ENCODE data around the gene PPP1R16B. TPM values are rescaled to one million over a fixed set of nuclear protein-coding genes. Genes with fewer than 3 reads are reported as not detected.

The PPP1R16B gene
- total RNA-seq, 1 experiment from 2014 or later, result 0.15 TPM

DNA sequence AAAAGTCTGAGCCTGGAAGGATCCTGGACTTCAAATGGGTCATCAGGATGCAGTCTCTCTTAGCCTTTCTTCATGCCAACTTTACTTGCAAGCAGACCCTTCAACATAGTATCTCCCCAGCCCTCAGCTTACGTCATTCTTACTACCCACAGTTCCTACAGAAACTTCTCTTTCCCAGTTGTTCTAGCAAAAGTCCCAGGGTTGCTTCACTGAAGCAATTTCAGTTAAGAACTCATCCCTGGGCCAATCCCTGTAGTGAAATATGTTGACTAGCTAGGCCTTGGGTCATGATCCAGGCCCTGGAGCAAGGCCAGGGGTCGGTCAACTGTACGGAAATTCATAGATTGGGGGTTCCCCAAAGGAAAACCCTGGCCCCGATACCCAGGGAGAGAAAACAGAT lies 112.2 kb downstream of the PPP1R16B start:
- Histone ChIP-seq H3K27me3 (ENCODE audit: low read length) (no peaks in the 10 kb centered on the region), H3K9me2 (replicated peaks; ENCODE audit: insufficient read depth, low read length) (no peaks in the 10 kb centered on the region), H3K27ac (ENCODE audit: low read length) (no peak overlapping the region), H3K4me2 (ENCODE audit: low read depth, low read length, poor library complexity, severe bottlenecking) (no peak overlapping the region), H2AFZ (ENCODE audit: low read length) (no peak overlapping the region), H3K9me3 (ENCODE audit: low read length) (no peaks in the 10 kb centered on the region), H3K9ac (ENCODE audit: low read length) (no peak overlapping the region), H3K4me1 (ENCODE audit: low read length) (no peaks in the 10 kb centered on the region), H4K20me1 (ENCODE audit: insufficient read depth, low read depth, low read length) (no peaks in the 10 kb centered on the region; the same call in 1 of the 2 replicates), H3K36me3 (ENCODE audit: insufficient read depth, low read length) (no peaks in the 10 kb centered on the region), H3K79me2 (ENCODE audit: low read length) (no peaks in the 10 kb centered on the region), H3K4me3 (ENCODE audit: low read length) (no peak overlapping the region)
- no peak for DNase-seq

DNA sequence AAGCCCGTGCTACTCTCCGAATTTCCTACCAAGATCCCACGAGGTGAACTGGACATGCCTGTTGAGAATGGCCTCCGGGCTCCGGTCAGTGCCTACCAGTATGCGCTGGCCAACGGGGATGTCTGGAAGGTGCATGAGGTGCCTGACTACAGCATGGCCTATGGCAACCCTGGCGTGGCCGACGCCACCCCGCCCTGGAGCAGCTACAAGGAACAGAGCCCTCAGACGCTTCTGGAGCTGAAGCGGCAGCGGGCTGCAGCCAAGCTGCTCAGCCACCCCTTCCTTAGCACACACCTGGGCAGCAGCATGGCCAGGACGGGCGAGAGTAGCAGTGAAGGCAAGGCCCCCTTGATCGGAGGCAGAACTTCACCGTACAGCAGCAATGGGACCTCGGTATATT lies 112.7 kb downstream of the PPP1R16B start:
- Histone ChIP-seq H3K36me3 (ENCODE audit: insufficient read depth, low read length) (no peaks in the 10 kb centered on the region), H2AFZ (ENCODE audit: low read length) (no peak overlapping the region), H3K27me3 (ENCODE audit: low read length) (no peaks in the 10 kb centered on the region), H3K9me2 (replicated peaks; ENCODE audit: insufficient read depth, low read length) (no peaks in the 10 kb centered on the region), H3K9ac (ENCODE audit: low read length) (no peak overlapping the region), H3K9me3 (ENCODE audit: low read length) (no peaks in the 10 kb centered on the region), H4K20me1 (ENCODE audit: insufficient read depth, low read depth, low read length) (no peaks in the 10 kb centered on the region; the same call in 1 of the 2 replicates), H3K4me3 (ENCODE audit: low read length) (no peak overlapping the region), H3K27ac (ENCODE audit: low read length) (no peak overlapping the region), H3K4me1 (ENCODE audit: low read length) (no peaks in the 10 kb centered on the region), H3K79me2 (ENCODE audit: low read length) (no peaks in the 10 kb centered on the region), H3K4me2 (ENCODE audit: low read depth, low read length, poor library complexity, severe bottlenecking) (no peak overlapping the region)
- no peak for DNase-seq

DNA sequence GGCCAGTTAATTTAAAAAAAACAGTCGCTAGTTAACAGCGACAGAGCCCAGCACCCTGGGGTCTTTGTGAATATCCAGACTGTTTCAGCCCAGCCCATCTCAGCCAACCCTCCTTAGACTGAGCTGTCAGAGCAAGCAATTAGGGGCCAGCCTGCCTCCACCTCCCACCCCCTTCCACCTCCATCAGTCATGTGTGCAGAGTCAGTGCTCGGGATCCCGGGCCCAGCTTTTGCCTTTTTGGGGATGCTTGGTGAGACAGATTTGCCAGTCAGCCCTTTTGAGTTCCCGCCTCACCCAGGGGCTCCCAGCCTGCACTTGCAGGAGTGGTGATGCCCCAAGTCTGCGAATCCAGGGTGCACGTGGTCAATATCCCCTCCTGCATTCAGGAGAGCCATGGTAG lies 114.2 kb downstream of the PPP1R16B start:
- Histone ChIP-seq H3K4me1 (ENCODE audit: low read length) (no peaks in the 10 kb centered on the region), H3K27me3 (ENCODE audit: low read length) (no peaks in the 10 kb centered on the region), H3K9me2 (replicated peaks; ENCODE audit: insufficient read depth, low read length) (no peaks in the 10 kb centered on the region), H4K20me1 (ENCODE audit: insufficient read depth, low read depth, low read length) (no peaks in the 10 kb centered on the region; the same call in 1 of the 2 replicates), H2AFZ (ENCODE audit: low read length) (no peak overlapping the region), H3K4me3 (ENCODE audit: low read length) (no peak overlapping the region), H3K79me2 (ENCODE audit: low read length) (no peaks in the 10 kb centered on the region), H3K9me3 (ENCODE audit: low read length) (no peaks in the 10 kb centered on the region), H3K4me2 (ENCODE audit: low read depth, low read length, poor library complexity, severe bottlenecking) (no peak overlapping the region), H3K9ac (ENCODE audit: low read length) (no peak overlapping the region), H3K27ac (ENCODE audit: low read length) (no peak overlapping the region), H3K36me3 (ENCODE audit: insufficient read depth, low read length) (no peaks in the 10 kb centered on the region)
- no peak for DNase-seq

DNA sequence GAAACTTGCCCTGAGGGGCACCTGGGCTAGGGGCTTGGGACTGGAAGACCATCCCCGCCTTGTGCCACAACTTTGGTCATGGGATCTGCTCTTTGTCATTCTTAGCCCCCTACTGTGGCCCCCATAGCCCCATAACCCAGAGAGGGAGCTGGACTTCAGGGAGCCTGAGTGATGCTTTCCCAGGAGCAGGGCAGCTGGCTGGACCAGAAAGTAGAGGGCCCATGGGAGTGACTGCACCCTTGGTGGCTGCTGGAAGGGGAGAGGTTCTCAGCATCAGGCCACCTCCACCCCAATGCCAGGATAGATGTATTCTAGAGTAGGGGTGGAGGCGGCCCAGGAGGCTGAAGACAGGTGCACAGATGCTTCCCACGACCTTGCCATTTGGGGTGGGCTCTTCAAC lies 114.9 kb downstream of the PPP1R16B start:
- H3K36me3 ChIP-seq (ENCODE audit: insufficient read depth, low read length), result no peaks in the 10 kb centered on the region
- H3K4me3 ChIP-seq (ENCODE audit: low read length), result no peak overlapping the region
- no peaks in the 10 kb centered on the region; the same call in 1 of the 2 replicates for H4K20me1 ChIP-seq (ENCODE audit: insufficient read depth, low read depth, low read length)
- H3K4me1 ChIP-seq (ENCODE audit: low read length), result no peaks in the 10 kb centered on the region
- H3K79me2 ChIP-seq (ENCODE audit: low read length), result no peaks in the 10 kb centered on the region
- H3K9me2 ChIP-seq (replicated peaks; ENCODE audit: insufficient read depth, low read length), result no peaks in the 10 kb centered on the region
- H3K27ac ChIP-seq (ENCODE audit: low read length), result no peak overlapping the region
- no peaks in the 10 kb centered on the region for H3K27me3 ChIP-seq (ENCODE audit: low read length)
- no peak for DNase-seq
- H3K4me2 ChIP-seq (ENCODE audit: low read depth, low read length, poor library complexity, severe bottlenecking), result no peak overlapping the region
- H2AFZ ChIP-seq (ENCODE audit: low read length), result no peak overlapping the region
- H3K9me3 ChIP-seq (ENCODE audit: low read length), result no peaks in the 10 kb centered on the region
- H3K9ac ChIP-seq (ENCODE audit: low read length), result no peak overlapping the region

DNA sequence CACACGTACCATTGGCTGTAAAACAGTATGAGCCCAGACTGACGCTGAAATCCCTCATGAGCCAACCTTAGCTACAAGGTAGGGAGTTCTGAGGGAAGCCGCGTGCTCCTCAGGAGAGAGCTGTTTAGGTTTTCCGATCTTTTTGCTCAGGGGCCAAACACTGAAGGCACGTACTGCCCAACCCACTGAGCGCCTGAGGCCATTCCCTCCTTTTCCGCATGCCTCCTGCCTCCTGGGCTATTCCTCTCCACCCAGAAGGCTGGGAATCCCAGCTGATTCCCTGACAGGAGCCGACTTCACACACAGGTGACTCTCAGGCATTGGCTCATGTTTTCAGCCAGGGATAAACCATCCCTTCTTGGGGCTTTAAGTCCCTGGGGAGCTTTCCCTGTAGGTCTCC lies 115.4 kb downstream of the PPP1R16B start:
- Histone ChIP-seq H3K4me3 (ENCODE audit: low read length) (no peak overlapping the region), H3K36me3 (ENCODE audit: insufficient read depth, low read length) (no peaks in the 10 kb centered on the region), H3K9me3 (ENCODE audit: low read length) (no peaks in the 10 kb centered on the region), H3K4me1 (ENCODE audit: low read length) (no peaks in the 10 kb centered on the region), H3K9ac (ENCODE audit: low read length) (no peak overlapping the region), H3K9me2 (replicated peaks; ENCODE audit: insufficient read depth, low read length) (no peaks in the 10 kb centered on the region), H4K20me1 (ENCODE audit: insufficient read depth, low read depth, low read length) (no peaks in the 10 kb centered on the region; the same call in 1 of the 2 replicates), H3K79me2 (ENCODE audit: low read length) (no peaks in the 10 kb centered on the region), H3K27ac (ENCODE audit: low read length) (no peak overlapping the region), H3K4me2 (ENCODE audit: low read depth, low read length, poor library complexity, severe bottlenecking) (no peak overlapping the region), H2AFZ (ENCODE audit: low read length) (no peak overlapping the region), H3K27me3 (ENCODE audit: low read length) (no peaks in the 10 kb centered on the region)
- no peak for DNase-seq

DNA sequence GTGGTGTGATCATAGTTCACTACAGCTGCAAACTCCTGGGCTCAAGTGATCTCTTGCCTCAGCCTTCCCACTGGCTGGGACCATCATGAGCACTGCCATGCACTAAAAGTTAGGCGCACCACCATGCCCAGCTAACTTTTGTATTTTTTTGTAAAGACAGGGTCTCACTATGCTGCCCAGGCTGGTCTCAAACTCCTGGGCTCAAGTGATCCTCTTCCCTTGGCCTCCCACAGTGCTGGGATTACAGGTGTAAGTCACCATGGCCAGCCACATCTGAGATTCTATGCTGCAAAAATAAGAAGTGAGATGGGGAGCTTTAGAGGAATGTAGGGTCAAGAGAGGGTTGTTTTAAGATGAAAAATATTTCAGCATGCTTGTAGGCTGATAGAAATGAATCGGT lies 119.2 kb downstream of the PPP1R16B start:
- peaks cover 18% of the 10 kb centered on the region for H3K4me1 ChIP-seq (ENCODE audit: low read length)
- H3K9ac ChIP-seq (ENCODE audit: low read length), result no peak overlapping the region
- no peak overlapping the region for H3K27ac ChIP-seq (ENCODE audit: low read length)
- no peaks in the 10 kb centered on the region for H3K9me3 ChIP-seq (ENCODE audit: low read length)
- H4K20me1 ChIP-seq (ENCODE audit: insufficient read depth, low read depth, low read length), result peaks cover 4% of the 10 kb centered on the region; the same call in 1 of the 2 replicates
- DNase-seq, result no peak
- peaks cover under 1% of the 10 kb centered on the region; the same call in 1 of the 2 replicates for H3K36me3 ChIP-seq (ENCODE audit: insufficient read depth, low read length)
- no peak overlapping the region for H2AFZ ChIP-seq (ENCODE audit: low read length)
- H3K4me2 ChIP-seq (ENCODE audit: low read depth, low read length, poor library complexity, severe bottlenecking), result no peak overlapping the region
- H3K79me2 ChIP-seq (ENCODE audit: low read length), result peaks cover 35% of the 10 kb centered on the region
- no peak overlapping the region for H3K4me3 ChIP-seq (ENCODE audit: low read length)
- no peaks in the 10 kb centered on the region for H3K27me3 ChIP-seq (ENCODE audit: low read length)
- no peaks in the 10 kb centered on the region for H3K9me2 ChIP-seq (replicated peaks; ENCODE audit: insufficient read depth, low read length)

DNA sequence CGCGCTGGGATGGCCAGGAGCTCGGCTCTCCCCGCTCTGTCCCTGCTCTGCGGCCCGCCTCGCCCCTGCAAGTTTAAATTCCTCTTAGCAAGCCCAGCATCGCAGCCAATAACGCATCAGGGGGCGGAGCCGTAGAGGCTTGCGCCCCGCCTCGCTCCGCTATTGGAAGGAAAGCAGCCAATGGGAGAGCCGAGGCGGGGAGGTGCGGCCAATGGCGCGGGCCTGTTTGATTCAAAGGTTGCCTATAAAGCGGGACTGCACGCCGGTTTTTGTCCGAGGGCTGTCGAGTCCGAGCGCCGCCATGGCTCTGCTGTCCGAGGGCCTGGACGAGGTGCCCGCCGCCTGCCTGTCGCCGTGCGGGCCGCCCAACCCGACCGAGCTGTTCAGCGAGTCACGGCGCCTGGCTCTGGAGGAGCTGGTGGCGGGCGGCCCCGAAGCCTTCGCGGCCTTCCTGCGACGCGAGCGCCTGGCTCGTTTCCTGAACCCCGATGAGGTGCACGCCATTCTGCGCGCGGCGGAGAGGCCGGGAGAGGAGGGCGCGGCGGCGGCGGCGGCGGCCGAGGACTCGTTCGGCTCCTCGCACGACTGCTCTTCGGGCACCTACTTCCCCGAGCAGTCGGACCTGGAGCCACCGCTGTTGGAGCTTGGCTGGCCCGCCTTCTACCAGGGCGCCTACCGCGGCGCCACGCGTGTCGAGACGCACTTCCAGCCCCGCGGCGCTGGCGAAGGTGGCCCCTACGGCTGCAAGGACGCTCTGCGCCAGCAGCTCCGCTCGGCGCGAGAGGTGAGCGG lies 120.8 kb downstream of the PPP1R16B start, which contains the start of gene FAM83D:
Gene FAM83D (plus strand): TSS at position 276 of the 792 bp plus-strand sequence. CDS start 26 bp downstream, at position 302.
- peak within 1 kb of the TSS; percentile 71 for H3K4me3 ChIP-seq (ENCODE audit: low read length)
- peak within 1 kb of the TSS; percentile 49 for H3K27ac ChIP-seq (ENCODE audit: low read length)
- H2AFZ ChIP-seq (ENCODE audit: low read length), result no peak within 1 kb of the TSS; the same call in 1 of the 2 replicates
- H3K27me3 ChIP-seq (ENCODE audit: low read length), result no peaks in the 10 kb centered on the region
- peak; percentile 100 for DNase-seq
- H4K20me1 ChIP-seq (ENCODE audit: insufficient read depth, low read depth, low read length), result peaks cover 4% of the 10 kb centered on the region; the same call in 1 of the 2 replicates
- peaks cover 28% of the 10 kb centered on the region for H3K4me1 ChIP-seq (ENCODE audit: low read length)
- no peaks in the 10 kb centered on the region for H3K9me2 ChIP-seq (replicated peaks; ENCODE audit: insufficient read depth, low read length)
- no peaks in the 10 kb centered on the region for H3K9me3 ChIP-seq (ENCODE audit: low read length)
- peaks cover 9% of the 10 kb centered on the region; the same call in 1 of the 2 replicates for H3K36me3 ChIP-seq (ENCODE audit: insufficient read depth, low read length)
- peaks cover 51% of the 10 kb centered on the region for H3K79me2 ChIP-seq (ENCODE audit: low read length)
- H3K9ac ChIP-seq (ENCODE audit: low read length), result peak within 1 kb of the TSS; percentile 94
- peak within 1 kb of the TSS; percentile 73 for H3K4me2 ChIP-seq (ENCODE audit: low read depth, low read length, poor library complexity, severe bottlenecking)

DNA sequence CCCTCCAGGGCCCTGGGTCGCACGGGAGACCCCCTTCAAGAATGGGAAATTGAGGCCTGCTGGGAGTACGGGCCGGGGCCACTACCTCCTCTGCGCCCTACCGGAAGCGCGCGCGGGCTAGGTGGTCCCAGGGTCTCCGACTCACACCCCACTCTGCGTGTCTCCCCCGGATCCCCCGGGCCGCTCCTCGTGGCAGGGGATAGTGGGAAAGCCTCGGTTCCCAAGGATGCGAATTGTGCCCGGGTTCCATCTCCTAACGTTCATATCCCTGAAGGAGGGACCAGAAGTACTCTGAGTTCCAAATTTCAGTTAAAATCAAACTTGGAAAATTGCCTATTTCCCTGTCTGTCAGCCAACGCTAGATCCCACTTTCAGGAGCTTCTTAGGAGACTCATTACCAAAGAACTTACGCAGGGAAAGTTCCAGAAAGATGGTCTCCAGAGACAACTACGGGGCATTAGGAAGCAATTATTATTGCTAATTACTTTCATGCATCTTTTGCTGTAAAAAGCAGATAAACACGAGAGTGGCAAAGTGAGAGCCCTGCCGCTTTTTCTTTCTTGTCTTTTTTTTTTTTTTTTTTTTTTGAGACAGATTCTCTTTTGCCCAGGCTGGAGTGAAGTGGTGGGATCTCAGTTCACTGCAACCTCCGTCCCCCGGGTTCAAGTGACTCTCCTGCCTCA lies 121.6 kb downstream of the PPP1R16B start:
- H3K27ac ChIP-seq (ENCODE audit: low read length), result peak overlapping the region; percentile 49
- no peak overlapping the region for H2AFZ ChIP-seq (ENCODE audit: low read length)
- H3K9me3 ChIP-seq (ENCODE audit: low read length), result no peaks in the 10 kb centered on the region
- H3K79me2 ChIP-seq (ENCODE audit: low read length), result peaks cover 58% of the 10 kb centered on the region
- DNase-seq, result peak; percentile 68
- no peaks in the 10 kb centered on the region for H3K27me3 ChIP-seq (ENCODE audit: low read length)
- H3K4me3 ChIP-seq (ENCODE audit: low read length), result peak overlapping the region; percentile 71
- peaks cover 30% of the 10 kb centered on the region for H3K4me1 ChIP-seq (ENCODE audit: low read length)
- H3K9ac ChIP-seq (ENCODE audit: low read length), result peak overlapping the region; percentile 94
- H3K4me2 ChIP-seq (ENCODE audit: low read depth, low read length, poor library complexity, severe bottlenecking), result peak overlapping the region; percentile 73
- peaks cover 10% of the 10 kb centered on the region; the same call in 1 of the 2 replicates for H3K36me3 ChIP-seq (ENCODE audit: insufficient read depth, low read length)
- no peaks in the 10 kb centered on the region for H3K9me2 ChIP-seq (replicated peaks; ENCODE audit: insufficient read depth, low read length)
- peaks cover 4% of the 10 kb centered on the region; the same call in 1 of the 2 replicates for H4K20me1 ChIP-seq (ENCODE audit: insufficient read depth, low read depth, low read length)
